Loucy (cell line): Measurements from ENCODE around the gene NR3C2.

Experiments used
- CTCF ChIP-seq: fragments of 200-600 bp; sonication (generic); conservative IDR thresholded peaks from 2 replicates; pipeline ENCODE4 v1.5.1; 2014; ENCODE audit warnings: mild to moderate bottlenecking, antibody characterized with exemption, low read length
- EZH2phosphoT487 ChIP-seq: fragments of 200-600 bp; IDR thresholded peaks from 2 replicates; pipeline ENCODE4 v1.6.1; 2018; ENCODE audit warnings: antibody characterized with exemption, mild to moderate bottlenecking, moderate library complexity, borderline replicate concordance

GRCh38 chr4:148300877-148301276, 141.3 kb downstream of the NR3C2 start:
- TF ChIP-seq CTCF (peak; percentile 34), EZH2phosphoT487 (no peak)
